EH (cell line): ENCODE results near the gene RHOB.

Source experiments
- DNase-seq: peaks from one replicate; pipeline ENCODE4 v3.0.0-alpha.2; 2015; ENCODE audit warnings: low read depth

Gene RHOB

DNA sequence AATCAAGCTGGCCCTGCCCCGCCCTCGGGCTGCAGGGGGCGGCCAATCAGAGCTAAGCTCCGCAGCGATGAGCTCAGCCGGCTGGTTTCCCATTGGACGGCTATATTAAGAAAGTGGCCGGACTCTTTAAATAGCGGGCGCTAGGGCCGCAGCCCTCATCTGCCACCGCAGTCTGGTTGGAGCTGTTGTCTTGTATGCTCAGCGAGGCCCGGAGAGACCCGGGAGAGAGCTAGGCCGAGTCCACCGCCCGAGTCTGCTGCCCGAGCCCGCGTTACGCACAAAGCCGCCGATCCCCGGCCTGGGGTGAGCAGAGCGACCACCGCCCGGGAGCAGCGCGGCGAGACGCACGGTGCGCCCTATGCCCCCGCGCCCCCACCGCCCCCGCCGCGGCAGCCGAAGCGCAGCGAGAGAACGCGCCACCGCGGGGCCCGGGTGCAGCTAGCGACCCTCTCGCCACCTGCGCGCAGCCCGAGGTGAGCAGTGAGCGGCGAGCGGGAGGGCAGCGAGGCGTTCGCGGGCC lies at the start of gene RHOB:
TSS of gene RHOB (plus strand) at position 158 of the 520 bp plus-strand sequence. CDS start 392 bp downstream, outside the sequence.
- peak; percentile 99 for DNase-seq

DNA sequence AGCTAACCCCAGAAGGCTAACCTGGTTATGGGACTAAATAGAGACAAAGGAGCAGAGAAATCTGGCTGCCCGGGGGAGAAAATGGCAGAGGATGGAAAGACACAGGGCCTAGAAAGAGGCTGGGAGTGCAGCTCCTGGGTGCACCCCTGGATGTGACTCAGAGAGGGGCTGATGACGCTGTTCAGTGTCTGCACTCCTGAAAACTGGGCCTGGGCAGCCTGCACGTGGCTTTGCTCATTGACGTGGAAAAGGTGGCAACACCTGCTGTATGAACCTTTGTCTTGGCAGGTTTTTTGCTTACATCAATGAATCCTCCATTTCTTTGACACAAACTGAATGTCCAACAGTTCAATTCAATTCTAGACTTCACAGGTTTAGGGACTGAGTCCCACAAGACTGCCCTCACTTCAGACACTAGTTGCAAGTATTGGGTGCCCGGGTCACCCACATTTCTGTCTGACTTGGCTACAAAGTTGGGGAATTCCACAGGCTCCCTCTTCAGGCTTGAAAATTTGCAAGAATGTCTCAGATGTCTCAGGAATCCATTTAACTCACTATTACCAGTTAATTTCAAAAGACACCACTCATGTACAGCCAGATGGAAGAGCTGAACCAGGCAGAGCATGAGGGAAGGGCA lies 48.9 kb upstream of the RHOB start:
- no peak for DNase-seq

DNA sequence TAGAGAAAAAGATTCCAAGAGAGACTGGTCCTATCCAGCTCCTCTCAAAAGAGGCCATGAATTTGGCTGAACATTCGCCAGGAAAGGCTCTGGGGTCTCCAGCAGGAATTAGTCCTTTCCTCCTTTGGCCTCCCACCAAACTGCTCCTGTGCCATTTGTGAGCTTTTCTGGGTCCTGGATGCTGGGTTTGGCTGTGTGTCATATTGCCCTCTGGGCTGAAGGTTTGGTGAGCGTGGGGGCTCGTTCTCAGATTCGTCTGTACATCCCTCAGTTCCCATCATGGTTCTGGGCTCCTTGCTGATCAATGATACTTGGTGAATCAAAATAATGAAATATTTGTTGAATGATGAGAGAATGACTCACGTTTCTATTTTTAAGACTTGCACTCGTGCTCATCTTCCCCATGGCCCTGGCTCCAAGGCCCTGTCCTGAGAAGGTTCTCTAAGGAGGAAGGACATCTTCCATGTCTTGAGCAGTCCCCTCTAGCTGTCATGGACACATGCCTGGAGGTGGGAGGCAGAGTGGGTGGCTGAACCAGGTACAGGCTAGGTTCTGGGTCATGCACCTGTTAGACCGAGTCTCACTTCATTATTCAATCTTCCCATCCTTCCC lies 47.8 kb upstream of the RHOB start:
- DNase-seq: peak; percentile 61

DNA sequence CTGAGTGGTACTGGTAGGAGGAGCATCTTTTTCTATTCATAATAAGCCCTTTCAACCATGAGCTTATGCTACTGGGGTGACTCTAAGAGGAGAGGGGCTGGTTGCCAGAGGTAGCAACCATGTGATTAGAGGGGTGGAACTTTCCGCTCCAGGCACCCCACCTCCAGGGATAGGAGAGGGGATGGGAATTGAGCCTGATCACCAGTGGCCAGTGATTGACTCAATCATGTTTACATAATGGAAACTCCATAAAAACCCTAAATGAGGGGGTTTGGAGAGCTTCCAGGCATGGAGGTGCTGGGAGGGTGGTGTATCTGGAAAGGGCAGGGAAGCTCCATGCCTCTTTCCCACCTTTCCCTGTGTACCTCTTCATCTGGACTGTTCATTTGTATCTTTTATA lies 46.6 kb upstream of the RHOB start:
- no peak for DNase-seq

DNA sequence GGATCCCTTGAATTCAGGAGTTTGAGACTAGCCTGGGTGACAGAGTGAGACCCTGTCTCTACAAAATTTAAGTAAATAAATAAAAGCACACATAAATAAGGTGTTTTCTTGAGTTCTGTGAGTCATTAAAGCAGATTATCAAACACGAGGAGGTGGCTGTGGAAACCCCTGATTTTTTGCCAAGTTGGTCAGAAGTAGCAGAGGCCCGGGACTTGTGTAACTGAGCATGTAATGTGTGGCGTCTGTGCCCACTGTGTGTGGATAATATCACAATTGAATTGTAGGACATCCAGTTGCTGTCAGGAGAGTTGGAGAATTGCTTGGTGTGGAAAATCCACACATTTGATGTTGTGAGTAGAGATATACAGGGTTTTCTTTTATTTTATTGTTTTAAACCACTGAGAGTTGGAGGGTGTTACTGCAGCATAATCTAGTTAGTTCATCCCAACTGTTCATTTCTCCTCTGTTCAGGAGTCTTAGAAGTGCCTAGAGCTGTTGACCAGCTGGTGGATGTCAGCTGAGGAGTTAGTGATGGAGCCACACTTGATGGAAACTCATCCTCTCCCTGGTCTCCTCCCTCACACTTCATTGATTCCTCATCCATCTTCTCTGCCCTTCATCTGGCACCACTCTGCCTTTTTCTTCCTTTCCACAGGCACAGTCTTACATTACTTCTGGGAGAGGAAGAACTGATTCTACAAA lies 45.9 kb upstream of the RHOB start:
- no peak for DNase-seq

DNA sequence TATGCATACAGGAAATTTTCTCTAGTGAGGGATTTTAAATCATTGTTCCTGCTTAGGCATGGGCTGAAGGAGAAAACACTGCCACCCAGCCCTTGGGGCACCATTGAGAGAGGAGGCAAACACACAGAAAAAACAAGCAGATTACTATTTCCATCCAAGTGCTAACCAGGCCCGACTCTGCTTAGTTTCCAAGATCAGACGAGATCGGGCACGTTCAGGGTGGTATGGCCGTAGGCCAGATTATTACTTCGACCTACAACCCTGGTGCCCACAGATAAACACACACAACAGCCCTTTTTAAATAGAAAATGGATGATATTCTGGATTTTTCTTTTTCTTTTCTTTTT lies 45.4 kb upstream of the RHOB start:
- no peak for DNase-seq

DNA sequence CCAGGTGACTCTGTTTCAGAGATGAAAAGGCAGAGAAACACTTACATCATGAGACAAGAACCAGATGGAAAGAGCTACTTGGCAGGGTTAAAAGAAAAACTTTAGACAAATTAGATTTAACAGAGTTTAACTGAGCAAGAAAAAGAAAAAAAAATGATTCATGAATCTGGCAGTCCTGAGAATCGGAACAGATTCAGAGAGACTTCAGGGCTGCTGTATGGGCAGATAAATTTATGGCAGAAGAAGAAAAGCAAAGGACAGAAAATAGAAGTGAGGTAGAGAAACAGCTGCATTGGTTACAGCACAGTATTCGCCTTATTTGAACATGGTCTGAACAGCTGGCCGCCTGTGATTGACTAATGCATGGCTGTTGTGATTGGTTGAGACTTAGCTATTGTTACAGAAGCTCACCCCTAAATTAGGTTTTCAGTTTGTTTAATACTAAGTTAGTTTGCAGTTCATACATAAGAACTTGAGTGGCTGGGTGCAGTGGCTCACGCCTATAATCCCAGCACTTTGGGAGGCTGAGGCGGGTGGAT lies 43.0 kb upstream of the RHOB start:
- DNase-seq: no peak

DNA sequence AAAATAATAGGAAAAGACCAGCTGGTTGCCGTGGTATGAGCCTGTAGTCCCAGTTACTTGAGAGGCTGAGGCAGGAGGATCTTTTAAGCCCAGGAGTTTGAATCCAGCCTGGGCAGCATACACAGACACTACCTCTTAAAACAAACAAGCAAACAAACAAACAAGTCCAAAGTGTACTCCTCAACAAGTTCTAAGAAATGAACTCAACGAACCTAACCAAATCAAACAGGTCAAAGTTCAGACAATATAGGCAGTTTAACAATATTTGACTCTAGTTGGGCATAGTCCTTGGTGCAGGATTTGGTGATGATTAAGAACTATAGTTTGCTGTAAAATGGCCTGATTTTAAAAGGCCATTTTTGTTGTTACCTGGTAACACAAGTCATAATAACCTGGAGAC lies 41.9 kb upstream of the RHOB start:
- DNase-seq: no peak

DNA sequence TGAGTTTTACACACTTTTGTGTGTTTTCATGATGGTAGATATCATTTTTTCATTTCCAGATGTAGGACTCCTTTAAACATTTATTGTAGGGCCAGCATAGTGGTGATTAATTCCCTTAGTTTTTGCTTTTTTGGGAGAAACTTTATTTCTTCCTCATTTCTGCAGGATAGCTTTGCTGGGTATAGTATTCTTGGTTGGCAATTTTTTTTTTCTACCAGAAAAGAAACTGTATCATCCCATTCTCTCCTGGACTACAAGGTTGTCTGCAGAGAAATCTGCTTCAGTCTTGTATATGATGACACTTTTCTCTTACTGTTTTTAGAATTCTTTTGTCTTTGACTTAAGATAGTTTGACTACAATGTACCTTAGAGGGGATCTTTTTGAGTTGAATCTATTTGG lies 37.8 kb upstream of the RHOB start:
- DNase-seq: no peak

DNA sequence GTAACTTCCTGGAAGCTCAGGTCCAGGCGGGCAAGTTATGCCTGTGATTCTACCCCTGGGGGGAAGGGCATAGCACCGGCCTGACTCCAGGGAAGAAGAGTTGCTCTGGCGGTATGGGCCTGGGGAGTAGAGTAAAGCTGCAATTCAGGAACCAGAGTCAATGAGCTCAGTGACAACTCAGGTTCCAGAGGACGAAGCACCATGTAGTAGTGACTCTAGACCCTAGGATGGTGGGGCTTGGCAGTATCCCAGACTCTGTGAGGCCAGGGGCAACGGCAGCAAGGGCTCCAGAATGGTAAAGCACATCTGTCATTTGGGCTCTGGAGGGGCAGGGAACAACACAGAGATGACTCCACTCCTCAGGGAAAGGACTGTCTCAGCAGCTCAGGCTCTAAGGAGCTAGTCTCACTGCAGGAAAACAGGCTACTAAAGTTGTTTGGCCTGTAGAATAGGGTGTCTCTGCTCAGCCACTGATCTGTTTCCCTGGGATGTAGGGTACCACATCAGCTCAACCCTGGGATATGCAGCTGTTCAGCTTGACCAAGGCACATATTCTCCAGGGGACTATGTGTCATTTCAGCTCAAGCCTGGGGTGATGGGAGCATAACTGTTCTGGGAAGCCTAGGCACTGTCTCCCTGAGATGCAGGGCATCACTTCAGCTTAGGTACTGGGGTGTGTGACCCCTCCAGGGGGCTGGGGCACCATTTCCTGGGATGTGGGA lies 36.2 kb upstream of the RHOB start:
- DNase-seq: no peak

DNA sequence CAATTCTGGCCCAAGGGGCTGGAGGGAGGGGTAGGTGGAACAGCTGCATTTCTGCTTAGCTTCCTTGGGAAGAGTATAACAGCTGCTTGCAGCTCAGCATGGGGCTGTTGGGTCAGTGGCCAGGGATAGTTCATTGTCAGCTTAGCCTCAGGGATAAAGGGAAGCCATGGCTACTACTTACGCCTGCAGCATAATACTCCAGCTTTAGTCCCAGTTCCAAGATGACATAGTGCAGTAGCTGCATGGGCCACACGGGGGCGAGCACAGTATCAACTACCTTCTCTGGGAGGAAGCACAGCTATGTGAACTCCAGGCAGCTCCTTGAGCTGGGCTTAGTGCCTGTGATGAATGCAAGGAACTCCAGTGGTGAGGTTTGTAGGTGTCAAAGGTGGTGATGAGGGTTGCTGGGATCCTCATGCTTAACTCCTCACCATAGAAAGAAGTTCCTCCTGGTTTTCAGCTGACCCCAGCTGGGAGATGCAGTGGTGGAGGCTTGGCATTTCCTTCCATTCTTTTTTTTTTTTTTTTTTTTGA lies 35.4 kb upstream of the RHOB start:
- DNase-seq: peak; percentile 84

DNA sequence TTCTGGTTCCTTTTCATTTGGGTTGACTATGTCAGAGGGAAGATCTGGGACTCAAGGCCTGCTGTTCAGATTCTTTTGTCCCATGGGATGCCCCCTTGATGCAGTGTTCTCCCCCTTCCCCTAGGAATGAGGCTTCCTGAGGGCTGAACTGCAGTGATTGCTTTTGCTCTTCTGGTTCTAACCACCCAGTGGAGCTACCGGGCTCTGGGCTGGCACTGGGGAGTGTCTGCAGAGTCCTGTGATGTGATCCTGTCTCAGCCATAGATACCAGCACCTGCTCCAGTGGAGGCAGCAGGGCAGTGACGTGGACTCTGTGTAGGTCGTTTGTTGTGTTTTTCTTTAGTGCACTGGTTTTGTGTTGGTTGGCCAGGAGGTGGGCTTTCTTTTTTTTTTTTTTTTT lies 32.1 kb upstream of the RHOB start:
- no peak for DNase-seq

DNA sequence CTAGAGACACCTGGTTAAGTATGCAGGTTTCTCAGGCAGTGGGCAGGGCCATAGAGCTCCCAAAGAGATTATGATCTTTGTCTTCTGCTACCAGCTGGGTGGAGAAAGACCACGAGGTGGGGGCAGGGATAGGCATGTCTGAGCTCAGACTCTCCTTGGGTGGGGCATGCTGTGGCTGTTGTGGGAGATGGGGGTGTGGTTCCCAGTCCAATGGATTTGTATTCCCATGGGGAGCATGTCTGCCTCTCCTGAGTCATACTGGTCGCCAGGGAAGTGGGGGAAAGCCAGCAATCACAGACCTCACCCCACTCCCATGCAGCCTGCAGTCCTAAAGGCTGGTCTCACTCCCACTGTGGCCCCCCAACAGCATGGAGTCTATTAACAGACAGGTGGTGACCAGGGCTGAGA lies 31.4 kb upstream of the RHOB start:
- DNase-seq: peak; percentile 36

DNA sequence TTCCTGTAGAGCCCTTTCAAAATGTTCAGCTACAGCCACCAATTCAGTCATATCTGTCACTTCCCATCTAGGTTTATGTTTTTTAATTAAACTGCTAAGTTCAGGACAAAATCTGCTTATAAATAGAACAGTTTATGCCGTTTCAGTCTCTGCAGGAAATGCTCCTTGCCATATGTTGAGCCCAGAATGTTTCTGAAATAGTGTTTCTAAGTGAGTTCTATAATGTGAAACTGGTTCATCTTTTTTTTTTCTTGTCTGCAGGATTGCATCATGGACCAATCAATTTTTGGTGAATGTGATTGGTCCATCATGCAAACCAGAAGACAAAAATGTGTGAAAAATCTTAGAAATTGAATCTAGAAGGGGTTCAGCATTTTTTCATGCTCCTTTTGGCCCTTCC lies 30.2 kb upstream of the RHOB start:
- no peak for DNase-seq

DNA sequence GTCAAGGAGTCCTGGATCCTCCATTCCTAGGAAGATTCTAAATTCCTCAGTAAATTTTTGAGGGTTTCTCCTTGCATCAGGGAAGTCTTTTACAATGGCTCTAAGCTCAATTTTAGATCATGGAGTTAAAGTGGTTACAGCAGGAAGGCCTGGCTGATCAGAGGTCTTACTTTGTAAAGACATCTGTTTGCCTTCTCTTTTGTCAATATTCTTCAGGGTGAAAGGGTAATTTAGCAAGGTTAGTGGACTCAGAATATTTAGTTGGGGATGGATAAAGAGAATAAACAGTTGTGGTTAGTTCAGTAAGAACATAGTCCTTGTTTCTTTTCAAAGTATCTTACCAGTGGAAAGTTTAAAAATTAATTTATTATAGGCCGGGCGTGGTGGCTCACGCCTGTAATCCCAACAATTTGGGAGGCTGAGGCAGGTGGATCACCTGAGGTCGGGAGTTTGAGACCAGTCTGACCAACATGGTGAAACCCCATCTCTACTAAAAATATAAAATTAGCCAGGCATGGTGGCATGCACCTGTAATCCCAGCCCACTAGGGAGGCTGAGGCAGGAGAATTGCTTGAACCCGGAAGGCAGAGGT lies 29.5 kb upstream of the RHOB start:
- DNase-seq: peak; percentile 19

DNA sequence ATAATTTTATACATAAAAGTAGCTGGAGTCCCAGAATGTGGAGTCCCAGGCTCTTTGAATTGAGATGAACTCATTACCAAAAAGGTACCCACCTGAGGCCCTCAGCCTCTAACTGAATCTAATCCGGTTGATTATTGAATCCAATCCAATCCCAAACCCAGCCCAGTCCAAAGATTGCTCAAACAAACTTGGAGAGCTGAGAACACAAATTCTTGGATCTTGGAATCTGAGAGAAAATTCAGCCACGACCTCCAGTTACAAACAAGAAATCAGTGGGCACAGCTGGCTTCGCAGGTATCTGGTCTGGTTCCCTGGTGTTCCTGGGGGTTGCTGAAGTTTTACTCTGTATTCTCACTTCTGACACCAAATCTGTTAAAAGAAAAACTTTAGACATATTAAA lies 28.4 kb upstream of the RHOB start:
- no peak for DNase-seq

DNA sequence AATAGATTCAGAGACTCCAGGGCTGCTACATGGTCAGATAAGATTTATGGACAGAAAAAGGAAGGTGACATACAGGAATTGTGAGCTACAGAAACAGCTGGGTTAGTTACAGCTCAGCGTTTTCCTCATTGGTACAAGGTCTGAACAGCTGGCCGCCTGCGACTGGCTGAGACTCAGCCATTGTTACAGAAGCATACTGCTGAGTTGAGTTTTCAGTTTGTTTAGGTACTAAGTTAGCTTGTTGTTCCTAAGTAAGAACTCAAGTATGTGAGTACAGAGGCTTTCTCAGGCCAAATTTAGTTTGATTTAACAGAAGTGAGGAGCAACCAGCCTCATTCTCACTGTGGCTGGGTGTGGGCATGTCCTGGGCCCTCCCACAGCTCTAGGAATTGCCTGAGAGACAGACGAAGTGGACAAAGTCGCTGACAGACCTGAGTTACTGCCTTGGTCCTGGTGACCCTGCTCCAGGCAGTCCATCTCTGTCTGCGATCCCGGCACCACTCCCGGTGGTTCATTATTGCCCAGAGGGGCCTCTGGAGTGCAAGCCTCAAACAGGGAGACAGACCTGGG lies 27.8 kb upstream of the RHOB start:
- no peak for DNase-seq

DNA sequence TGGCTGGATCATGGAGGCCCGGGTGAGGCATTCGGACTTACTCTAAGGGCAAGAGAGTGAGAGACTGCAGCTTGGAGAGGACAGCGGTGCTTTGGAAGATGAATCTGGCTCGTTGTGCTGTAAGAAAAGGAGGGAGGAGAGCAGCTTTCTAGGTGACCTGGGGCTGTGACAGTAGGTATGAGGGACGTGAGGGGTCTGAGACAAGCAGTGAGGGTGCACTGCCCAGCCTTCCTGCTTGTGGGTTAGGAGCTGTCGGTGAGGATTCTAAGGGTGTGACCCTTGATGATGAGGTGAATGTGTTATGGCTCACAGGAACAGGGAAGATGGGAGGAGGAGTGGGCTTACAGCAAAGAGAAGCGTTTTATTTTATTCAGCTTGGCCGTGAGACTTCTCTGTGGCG lies 27.1 kb upstream of the RHOB start:
- DNase-seq: no peak

DNA sequence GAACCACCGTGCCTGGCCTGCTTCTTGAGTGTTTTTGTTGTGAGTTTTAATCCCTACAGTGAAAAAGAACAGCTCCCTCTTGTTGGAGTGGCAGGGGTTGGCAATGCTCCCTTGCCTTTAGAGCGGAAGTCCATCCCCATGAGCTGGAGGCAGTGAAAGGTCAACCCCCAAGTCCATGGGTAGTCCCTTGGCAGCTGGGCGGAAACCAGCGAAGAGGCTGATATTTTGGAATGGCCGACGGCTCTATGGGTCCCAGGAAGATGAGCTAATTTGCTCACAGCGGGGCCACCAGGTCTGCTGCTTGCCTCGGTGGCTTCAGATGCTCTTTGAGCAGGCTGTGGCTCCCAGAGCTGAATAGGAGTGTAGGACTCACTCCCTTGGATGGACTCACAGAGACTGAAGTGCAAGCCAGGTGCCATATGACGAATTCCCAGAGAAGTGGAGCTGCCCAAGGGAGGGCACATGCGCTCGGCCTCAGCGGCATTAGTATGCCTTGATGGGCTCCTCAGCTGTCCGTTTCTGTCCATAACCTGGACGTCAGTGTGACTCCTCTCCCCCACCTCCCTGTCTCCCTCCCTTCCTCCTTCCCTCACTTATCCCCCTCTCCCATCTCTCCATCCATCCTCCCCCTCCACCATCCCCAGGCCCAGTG lies 25.4 kb upstream of the RHOB start:
- no peak for DNase-seq

DNA sequence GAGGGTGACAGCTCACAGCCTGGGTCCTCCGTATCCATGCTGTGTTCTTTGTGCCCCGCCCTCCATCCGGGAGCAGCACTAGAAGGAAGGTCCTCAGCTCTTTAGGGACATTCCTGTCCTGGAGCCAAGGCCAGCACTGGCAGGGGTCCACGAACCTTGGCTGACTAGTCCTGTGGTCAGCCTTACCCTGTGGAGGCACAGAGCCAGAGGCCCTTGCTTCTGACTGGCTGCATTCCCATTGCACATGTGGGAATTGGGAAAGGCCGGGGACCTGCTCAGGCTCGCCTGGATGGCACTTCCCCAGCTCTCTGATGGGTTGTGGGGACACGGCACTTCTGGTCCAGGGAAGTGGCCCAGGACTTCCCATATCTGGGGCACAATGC lies 24.9 kb upstream of the RHOB start:
- DNase-seq: peak; percentile 97
